GM12872 (cell line): Measurements from ENCODE around the gene CGNL1.

Experiments used
- TF ChIP-seq, protein P1 (sequence below): IDR thresholded peaks from 3 replicates; pipeline ENCODE4 v1.5.1; 2011; ENCODE audit warnings: low read depth, mild to moderate bottlenecking, low read length, moderate library complexity; ENCODE audit not compliant: insufficient read depth

CGNL1 gene

DNA sequence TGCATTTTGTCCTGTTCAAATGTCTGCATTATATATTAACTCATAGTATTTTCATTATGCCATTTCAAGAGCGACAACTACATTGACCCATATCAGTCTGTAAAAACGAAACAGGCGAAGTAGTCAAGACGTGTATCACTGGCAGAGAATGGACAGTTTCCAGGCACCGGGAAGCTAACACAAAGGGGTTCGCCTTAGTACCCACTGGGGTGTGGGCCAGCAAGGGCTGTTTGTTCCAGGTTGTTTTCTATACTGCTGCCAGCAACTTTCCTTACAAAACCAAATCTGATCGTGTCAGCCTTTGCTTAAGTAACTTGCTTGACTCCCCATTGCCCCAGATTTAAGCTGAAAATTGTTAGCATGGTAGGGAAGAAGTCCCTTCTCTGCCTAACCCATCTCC, 87.1 kb downstream of the CGNL1 start:
- TF ChIP-seq, protein P1, sequence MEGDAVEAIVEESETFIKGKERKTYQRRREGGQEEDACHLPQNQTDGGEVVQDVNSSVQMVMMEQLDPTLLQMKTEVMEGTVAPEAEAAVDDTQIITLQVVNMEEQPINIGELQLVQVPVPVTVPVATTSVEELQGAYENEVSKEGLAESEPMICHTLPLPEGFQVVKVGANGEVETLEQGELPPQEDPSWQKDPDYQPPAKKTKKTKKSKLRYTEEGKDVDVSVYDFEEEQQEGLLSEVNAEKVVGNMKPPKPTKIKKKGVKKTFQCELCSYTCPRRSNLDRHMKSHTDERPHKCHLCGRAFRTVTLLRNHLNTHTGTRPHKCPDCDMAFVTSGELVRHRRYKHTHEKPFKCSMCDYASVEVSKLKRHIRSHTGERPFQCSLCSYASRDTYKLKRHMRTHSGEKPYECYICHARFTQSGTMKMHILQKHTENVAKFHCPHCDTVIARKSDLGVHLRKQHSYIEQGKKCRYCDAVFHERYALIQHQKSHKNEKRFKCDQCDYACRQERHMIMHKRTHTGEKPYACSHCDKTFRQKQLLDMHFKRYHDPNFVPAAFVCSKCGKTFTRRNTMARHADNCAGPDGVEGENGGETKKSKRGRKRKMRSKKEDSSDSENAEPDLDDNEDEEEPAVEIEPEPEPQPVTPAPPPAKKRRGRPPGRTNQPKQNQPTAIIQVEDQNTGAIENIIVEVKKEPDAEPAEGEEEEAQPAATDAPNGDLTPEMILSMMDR: no peak

DNA sequence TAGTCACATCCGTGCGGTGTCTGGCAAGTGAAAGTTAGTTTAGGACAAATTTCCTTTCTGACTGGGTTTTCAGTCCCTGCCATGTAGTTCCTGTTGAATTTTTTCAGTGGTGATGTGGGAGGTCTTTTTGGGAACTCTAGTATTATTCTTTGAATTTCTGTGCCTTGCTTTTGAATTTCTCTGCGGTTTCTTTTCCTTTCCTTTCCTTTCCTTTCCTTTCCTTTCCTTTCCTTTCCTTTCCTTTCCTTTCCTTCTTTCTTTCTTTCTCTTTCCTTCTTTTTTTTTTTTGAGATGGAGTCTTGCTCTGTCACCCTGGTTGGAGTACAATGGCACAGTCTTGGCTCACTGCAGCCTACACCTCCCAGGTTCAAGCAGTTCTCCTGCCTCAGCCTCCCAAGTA, 88.2 kb downstream of the CGNL1 start:
- TF ChIP-seq, protein P1: no peak

DNA sequence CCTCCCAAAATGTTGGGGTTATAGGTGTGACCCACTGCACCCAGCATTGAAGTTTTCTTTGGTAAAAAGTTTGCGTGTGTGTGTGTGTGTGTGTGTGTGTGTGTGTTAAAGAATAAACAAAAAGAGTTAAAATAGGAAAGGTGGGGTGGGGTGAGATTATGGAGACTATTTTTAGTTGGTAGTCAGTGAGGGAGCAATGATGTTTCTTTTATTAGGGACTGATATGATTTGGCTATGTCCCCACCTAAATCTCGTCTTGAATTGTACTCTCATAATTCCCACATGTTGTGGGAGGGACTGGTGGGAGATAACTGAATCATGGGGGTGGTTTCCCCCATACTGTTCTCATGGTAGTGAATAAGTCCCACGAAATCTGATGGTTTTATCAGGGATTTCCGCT, 92.2 kb downstream of the CGNL1 start:
- TF ChIP-seq, protein P1: no peak

DNA sequence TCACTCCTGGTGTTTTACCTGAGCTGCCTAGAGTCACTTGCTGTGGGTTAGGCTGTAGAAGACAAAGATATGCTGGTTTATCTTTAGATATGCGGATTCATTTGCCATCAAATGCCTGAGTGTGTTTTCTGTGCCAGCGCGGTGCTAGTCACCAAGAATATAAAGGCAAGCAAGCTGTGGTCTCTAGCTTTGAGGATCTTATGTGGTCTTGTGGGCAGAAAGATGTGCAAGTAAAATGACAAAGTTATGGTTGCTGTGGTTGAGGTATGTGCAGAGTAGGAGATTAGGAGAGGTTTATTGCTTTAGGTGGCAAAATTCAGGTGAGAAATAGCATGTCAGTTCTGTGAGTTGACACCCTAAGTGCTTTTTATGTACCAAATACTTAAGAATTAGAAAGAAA, 94.2 kb downstream of the CGNL1 start:
- TF ChIP-seq, protein P1: no peak

DNA sequence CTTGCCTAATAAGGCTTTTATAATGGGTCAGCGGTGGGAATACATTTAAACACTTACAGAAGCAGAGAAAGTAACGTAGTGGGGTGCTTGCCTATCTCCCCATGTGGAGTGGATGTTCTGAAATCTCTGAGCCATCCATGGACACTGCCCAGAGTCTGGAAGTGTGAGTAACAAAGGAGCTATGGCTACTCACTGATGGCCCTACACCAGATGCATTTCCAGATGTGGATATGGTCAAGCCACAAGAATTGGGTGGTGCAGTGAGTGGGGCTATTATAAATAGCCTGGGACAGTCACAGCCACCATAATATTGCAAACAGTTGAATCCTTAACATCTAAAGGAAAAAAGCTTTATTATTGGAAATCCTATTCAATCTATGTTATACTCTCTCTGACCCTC, 96.6 kb downstream of the CGNL1 start:
- TF ChIP-seq, protein P1: no peak

DNA sequence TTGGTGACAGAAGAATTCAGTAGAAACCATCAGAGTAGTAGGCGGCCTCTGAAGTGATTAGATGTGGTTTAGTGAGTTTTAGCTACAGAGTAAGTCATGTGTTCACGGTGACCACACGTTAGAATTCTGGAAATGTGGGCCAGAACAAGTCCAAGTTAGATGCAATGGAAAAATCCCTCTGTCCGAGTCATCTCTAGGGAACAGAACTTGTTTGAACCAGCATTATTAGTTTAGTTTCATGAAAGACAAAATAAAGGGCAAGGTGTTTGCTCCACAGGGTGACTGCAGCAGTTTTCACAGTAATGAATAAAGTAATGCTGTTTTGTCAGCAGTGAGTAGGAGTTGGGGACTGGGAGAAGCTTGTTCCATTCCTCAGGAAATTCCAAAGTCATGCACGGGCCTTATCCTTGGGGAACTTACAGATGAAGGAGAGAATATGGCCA, 100.2 kb downstream of the CGNL1 start:
- TF ChIP-seq, protein P1: no peak

DNA sequence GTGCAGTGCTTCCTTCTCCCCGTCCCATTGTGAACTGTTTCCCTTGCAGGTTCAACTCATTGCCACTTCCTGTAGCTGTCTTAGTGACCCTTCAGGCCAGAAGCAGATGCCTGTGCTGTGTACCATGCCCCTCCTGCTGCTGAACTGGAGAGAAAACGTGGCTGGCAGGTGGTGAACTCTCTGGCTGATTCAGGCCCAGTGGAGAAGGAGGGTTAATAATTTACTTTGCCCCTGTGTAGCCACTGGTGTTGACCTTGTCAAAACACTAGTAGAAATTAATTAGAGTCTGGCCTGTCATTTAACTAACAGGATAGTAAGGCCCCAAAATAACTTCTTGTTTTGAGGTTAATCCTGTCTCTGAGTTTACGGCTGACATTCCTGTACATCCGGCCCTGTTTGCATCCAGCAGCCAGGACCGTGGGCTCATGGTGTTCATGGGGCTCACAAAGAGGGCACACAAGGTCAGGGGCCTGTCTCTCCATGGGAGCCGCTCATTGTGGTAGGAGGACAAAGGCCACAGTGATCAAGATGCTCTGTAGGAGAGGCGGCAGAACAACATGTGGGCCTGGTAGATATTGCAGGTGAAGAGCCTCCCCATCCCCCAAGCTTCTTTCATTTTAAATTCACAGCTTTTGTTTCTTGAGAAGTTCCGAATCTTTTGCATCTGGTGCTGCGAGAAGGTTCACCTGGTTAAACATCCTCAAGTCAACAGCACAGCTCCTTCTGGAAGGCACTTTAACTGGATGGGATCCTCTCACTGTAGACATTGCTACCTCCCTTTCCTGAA, 101.6 kb downstream of the CGNL1 start:
- TF ChIP-seq, protein P1: no peak

DNA sequence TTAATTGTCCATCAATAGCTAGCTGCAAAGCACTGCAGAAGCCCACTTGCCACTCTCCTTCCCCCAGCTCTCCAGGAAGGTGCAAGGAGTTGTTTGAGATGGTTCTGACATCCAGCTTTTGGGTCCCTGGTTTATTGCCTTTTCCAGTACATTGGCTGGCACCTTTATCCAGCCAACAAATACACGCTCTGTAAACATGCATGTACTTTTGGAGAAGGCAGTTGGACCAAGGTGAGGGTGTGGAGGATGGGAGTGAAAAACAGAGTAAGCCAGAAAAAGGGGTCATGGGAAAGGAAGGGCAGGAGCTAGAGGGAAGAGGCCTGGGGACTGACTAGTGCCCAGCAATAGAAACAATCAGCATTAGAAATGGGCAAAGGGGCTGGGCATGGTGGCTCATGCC, 102.7 kb downstream of the CGNL1 start:
- TF ChIP-seq, protein P1: no peak
